K562 (cell line): ENCODE results near the gene PSMA6. TPM values are rescaled to one million over a fixed set of nuclear protein-coding genes. Genes with fewer than 3 reads are reported as not detected.

Experiments used
- ATAC-seq: fragments of 200-7000 bp; cut with Tn5 transposase; 3 replicates; pipeline ENCODE4 v1.9.1; 2020; ENCODE audit warnings: moderate library complexity
- BruUV-seq: library from RNA; stranded (reverse); fragments of 400-500 nt; replicated peaks from 2 replicates; lab custom pipeline; 2021; lab: Mats Ljungman, UMichigan
- CTCF ChIA-PET: fragments of 300-600 bp; formaldehyde crosslinking; extraction: SDS; loops from one replicate; lab custom pipeline; 2021; ENCODE audit warnings: low intra/inter-chr PET ratio; lab: Yijun Ruan, JAX
- POLR2A ChIA-PET: fragments of 300-600, 350-650 bp; sonication (Branson Sonifier 250); formaldehyde crosslinking; extraction: SDS; loops from one replicate; lab custom pipeline; 2021; ENCODE audit warnings: antibody characterized with exemption, inconsistent platforms; lab: Yijun Ruan, JAX
- DNase-seq, 4 experiments: peaks; one replicate each; pipeline versions ENCODE4 v3.0.0 to v3.0.0-alpha.2; 2011 to 2018; ENCODE audit warnings: low spot score in 3 of 4, mixed read lengths in 3 of 4; ENCODE audit errors: extremely low read depth in 1 of 4
- FAIRE-seq: peaks from 2 replicates; lab custom pipeline; 2011; peaks lifted over from hg19 to GRCh38; lab: Jason Lieb, UNC
- H2AFZ ChIP-seq: 2 replicates; pipeline ENCODE4 v1.6.0; 2011; ENCODE audit warnings: low read depth, low read length, control low read depth, inconsistent platforms
- H3K27ac ChIP-seq: fragments of 200-600 bp; 3 replicates; pipeline ENCODE4 v1.8.0; 2011; ENCODE audit warnings: low read depth, mild to moderate bottlenecking, control low read depth, inconsistent platforms, low read length, moderate library complexity, mixed read lengths; ENCODE audit errors: extremely low read depth
- H3K27me3 ChIP-seq, 2 experiments: fragments of 300-600 bp in 1 of 2; 2 replicates in 1 of 2; 3 replicates in 1 of 2; pipeline versions ENCODE4 v1.6.0 to v1.8.0; 2011; ENCODE audit warnings: inconsistent platforms in 2 of 2, low read length in 2 of 2, mild to moderate bottlenecking in 1 of 2, mixed read lengths in 1 of 2, moderate library complexity in 1 of 2; ENCODE audit not compliant: control insufficient read depth in 2 of 2, insufficient read depth in 2 of 2
- H3K36me3 ChIP-seq: fragments of 300-600 bp; 3 replicates; pipeline ENCODE4 v1.8.0; 2011; ENCODE audit warnings: mild to moderate bottlenecking, low read length, inconsistent platforms; ENCODE audit not compliant: control insufficient read depth, insufficient read depth
- H3K4me1 ChIP-seq, 2 experiments: fragments of 200-600 bp in 1 of 2; replicated peaks in 1 of 2; 2 replicates in 1 of 2; 3 replicates in 1 of 2; pipeline versions ENCODE4 v1.5.1 to v1.8.0; 2011; ENCODE audit warnings: inconsistent platforms in 2 of 2, low read length in 2 of 2, mild to moderate bottlenecking in 1 of 2, mixed read lengths in 1 of 2, moderate library complexity in 1 of 2; ENCODE audit not compliant: control insufficient read depth in 2 of 2, insufficient read depth in 2 of 2
- H3K4me2 ChIP-seq: 2 replicates; pipeline ENCODE4 v1.6.1; 2011; ENCODE audit warnings: low read length, control low read depth, inconsistent platforms, mixed read lengths; ENCODE audit not compliant: insufficient read depth
- H3K4me3 ChIP-seq: fragments of 200-600 bp; sonication (generic), shearing (Covaris generic); 2 replicates; pipeline ENCODE4 v1.5.1; 2016; ENCODE audit warnings: control low read depth, inconsistent platforms
- H3K79me2 ChIP-seq: fragments of 200-600 bp; 3 replicates; pipeline ENCODE4 v1.8.0; 2011; ENCODE audit warnings: low read length, inconsistent platforms; ENCODE audit not compliant: control insufficient read depth, insufficient read depth
- H3K9ac ChIP-seq, 2 experiments: 2 replicates each; pipeline versions ENCODE4 v1.6.0 to v1.6.1; 2011; ENCODE audit warnings: low read depth in 2 of 2, low read length in 2 of 2, control low read depth in 1 of 2, inconsistent platforms in 1 of 2, mild to moderate bottlenecking in 1 of 2, mixed read lengths in 1 of 2; ENCODE audit not compliant: insufficient read depth in 1 of 2
- H3K9me1 ChIP-seq: one replicate; pipeline ENCODE4 v1.6.0; 2011; ENCODE audit warnings: inconsistent platforms, mild to moderate bottlenecking, low read length, moderate library complexity; ENCODE audit not compliant: control insufficient read depth, insufficient read depth
- H3K9me3 ChIP-seq: replicated peaks from 2 replicates; pipeline ENCODE4 v1.5.1; 2011; ENCODE audit warnings: low read depth, low read length, inconsistent platforms; ENCODE audit not compliant: control insufficient read depth, insufficient read depth
- H4K20me1 ChIP-seq: replicated peaks from 2 replicates; pipeline ENCODE4 v1.6.1; 2011; ENCODE audit warnings: low read length, inconsistent platforms, mixed read lengths; ENCODE audit not compliant: control insufficient read depth, insufficient read depth
- BCOR ChIP-seq: fragments of 450-650 bp; IDR thresholded peaks from 2 replicates; pipeline ENCODE4 v1.6.1; 2016
- CXXC5 ChIP-seq: fragments of 250-450 bp; sonication (Bioruptor Pico); IDR thresholded peaks from 2 replicates; pipeline ENCODE4 v1.8.0; 2022; ENCODE audit warnings: inconsistent platforms, mild to moderate bottlenecking, moderate library complexity
- DDX20 ChIP-seq: fragments of 450-650 bp; IDR thresholded peaks from 2 replicates; pipeline ENCODE4 v1.6.1; 2016; ENCODE audit warnings: missing genetic modification characterization, low read depth, mild to moderate bottlenecking, missing compliant biosample characterization, moderate library complexity
- ETV1 ChIP-seq: fragments of 450-650 bp; conservative IDR thresholded peaks from 2 replicates; pipeline ENCODE4 v1.6.1; 2016; ENCODE audit warnings: missing genetic modification characterization, control low read depth, low read depth, missing compliant biosample characterization
- FUS ChIP-seq: fragments of 200-400 bp; formaldehyde crosslinking; optimal IDR thresholded peaks from 2 replicates; pipeline ENCODE3; 2017; ENCODE audit warnings: low read depth, low read length
- KDM1A ChIP-seq, 2 experiments: fragments of 450-650 bp; IDR thresholded peaks; 2 replicates each; pipeline ENCODE4 v1.6.1; 2016; ENCODE audit warnings: mild to moderate bottlenecking in 2 of 2
- PTTG1 ChIP-seq: fragments of 450-650 bp; IDR thresholded peaks from 2 replicates; pipeline ENCODE4 v1.6.1; 2016; ENCODE audit warnings: low read depth, mild to moderate bottlenecking, missing genetic modification characterization, missing compliant biosample characterization
- SAFB2 ChIP-seq: fragments of 200-400 bp; formaldehyde crosslinking; IDR thresholded peaks from 2 replicates; pipeline ENCODE4 v1.6.1; 2018; ENCODE audit warnings: borderline replicate concordance, low read length, low read depth, moderate library complexity; ENCODE audit not compliant: severe bottlenecking
- SMARCA5 ChIP-seq: fragments of 450-650 bp; IDR thresholded peaks from 2 replicates; pipeline ENCODE4 v1.6.1; 2016
- ZFP1 ChIP-seq: fragments of 450-650 bp; formaldehyde crosslinking; IDR thresholded peaks from 2 replicates; pipeline ENCODE4 v1.4.0; 2020; ENCODE audit warnings: mild to moderate bottlenecking, mixed read lengths
- WGBS: fragments of 100-300 bp; shearing (Covaris generic); methylation state at CpG from one replicate; pipeline ENCODE4 v1.1.6; 2016; ENCODE audit warnings: low coverage, mixed read lengths; ENCODE audit not compliant: insufficient coverage; ENCODE audit errors: missing lambda C conversion rate; 5-methylcytosine and 5-hydroxymethylcytosine counted together
- in situ Hi-C: fragments of 300-500 bp; cut with MboI; formaldehyde crosslinking; loops from 4 replicates; pipeline ENCODE4 v1.15.0; 2018; ENCODE audit warnings: inconsistent platforms, mixed read lengths
- intact Hi-C: fragments of 100-400 bp; cut with micrococcal nuclease; formaldehyde crosslinking; loops from 2 replicates; pipeline ENCODE4 v1.14.2; 2022
- polyA plus RNA-seq, 8 experiments: library from polyadenylated mRNA; depleted of rRNA in 4 of 8; stranded (reverse) in 5 of 8; unstranded in 3 of 8; fragments of >200 nt; fragmentation: Nextera tagmentation in 2 of 8; fragmentation: Illumina TruSeq in 1 of 8; extraction: Ambion mirVana in 2 of 8; extraction: Trizol in 1 of 8; gene quantifications; 2 replicates each; pipeline versions ENCODE4 v1.2.1 to v1.2.3, GENCODE V29; 2011 to 2014; ENCODE audit warnings: inconsistent platforms in 1 of 8, missing spikeins in 1 of 8
- total RNA-seq, 7 experiments: library from RNA; depleted of rRNA in 6 of 7; stranded (reverse); fragments of >200 nt in 6 of 7; fragmentation: Illumina TruSeq in 2 of 7; extraction: Trizol in 2 of 7; gene quantifications; 2 replicates each; pipeline versions ENCODE4 v1.2.1 to v1.2.3, GENCODE V29; 2011 to 2021; ENCODE audit warnings: low replicate concordance in 1 of 7
- TF ChIP-seq, protein P1 (sequence below): fragments of 250-450 bp; sonication (Bioruptor Pico); IDR thresholded peaks from 2 replicates; pipeline ENCODE4 v1.5.1; 2021; ENCODE audit warnings: mild to moderate bottlenecking
- TF ChIP-seq, protein P2 (sequence below): fragments of 250-450 bp; sonication (Bioruptor Pico); IDR thresholded peaks from 2 replicates; pipeline ENCODE4 v1.5.0; 2021
- TF ChIP-seq, protein P3 (sequence below): sonication (generic); formaldehyde crosslinking; IDR thresholded peaks from 2 replicates; pipeline ENCODE4 v1.8.0; 2022; ENCODE audit warnings: mild to moderate bottlenecking, missing genetic modification reagents
- TF ChIP-seq, protein P4 (sequence below): sonication (generic); formaldehyde crosslinking; IDR thresholded peaks from 2 replicates; pipeline ENCODE4 v1.9.0; 2022; ENCODE audit warnings: mild to moderate bottlenecking, missing genetic modification reagents
- TF ChIP-seq, protein P5 (sequence below): fragments of 250-450 bp; sonication (Bioruptor Pico); IDR thresholded peaks from 2 replicates; pipeline ENCODE4 v1.4.0; 2020; ENCODE audit warnings: mild to moderate bottlenecking, moderate library complexity, borderline replicate concordance

PSMA6 gene
- total and polyA plus RNA-seq, 9 of the 15 experiments (the other 6 are each of a cell fraction or from before 2014, with no cell fraction given): 210 to 952 (median 288) TPM

DNA sequence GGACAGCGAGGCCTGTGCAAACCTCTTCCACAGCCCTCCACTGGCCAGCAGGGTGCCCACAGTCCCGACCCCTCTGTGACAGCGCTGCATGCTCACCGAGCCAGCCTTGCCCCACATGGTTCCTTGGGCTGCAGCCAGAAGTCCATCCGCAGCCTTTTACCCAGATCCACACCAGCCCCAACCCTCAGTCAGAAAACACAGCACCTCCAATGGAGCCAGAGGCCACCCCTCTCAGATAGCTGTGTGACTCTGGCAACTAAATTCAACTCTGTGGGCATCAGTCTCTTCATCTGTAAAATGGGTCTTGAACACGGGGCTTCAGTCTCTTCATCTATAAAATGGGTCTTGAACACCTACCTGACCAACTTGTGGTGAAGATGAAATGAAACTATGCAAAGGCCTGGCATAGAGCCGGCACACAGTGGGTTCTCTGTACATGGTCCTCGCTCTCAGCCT, 74.4 kb downstream of the PSMA6 start:
- ATAC-seq (no peak), FAIRE-seq (no peak), DNase-seq (no peak)
- peak overlapping the region; percentile 75; the same call in 1 of the 2 replicates for H3K4me2 ChIP-seq
- H3K79me2 ChIP-seq: no peaks in the 10 kb centered on the region; the same call in 2 of the 3 replicates
- no peaks in the 10 kb centered on the region for H3K9me1 ChIP-seq
- no peaks in the 10 kb centered on the region for H3K36me3 ChIP-seq
- peak overlapping the region; percentile 92 for H2AFZ ChIP-seq
- BruUV-seq: no TSS peak
- H3K4me3 ChIP-seq: no peak overlapping the region
- in situ Hi-C loops (no loop called here), intact Hi-C loops (loop anchor here (5.0 kb wide), 3 partner anchors 34 to 74 kb away; partner anchors contain the start of genes NFKBIA and PSMA6)
- H3K9ac ChIP-seq: peak overlapping the region; percentile 81 to 93
- H4K20me1 ChIP-seq: no peaks in the 10 kb centered on the region
- H3K4me1 ChIP-seq: peaks cover 43 to 54% of the 10 kb centered on the region in 2 experiments
- H3K27me3 ChIP-seq: no peaks in the 10 kb centered on the region; a peak in 1 of 5 replicates
- 58% methylated on average over 7 of the region's 8 CpGs for WGBS
- 0 out of 2 replicates have a peak, but pooled peaks cover 2% of the 10 kb centered on the region for H3K9me3 ChIP-seq
- H3K27ac ChIP-seq: peak overlapping the region; percentile 99
- ChIA-PET CTCF (no interaction called here), POLR2A (interaction anchor here (1.0 to 1.6 kb wide), 2 partner anchors 14 to 36 kb away, joined by 3 to 11 read pairs; no protein-coding TSS in a partner anchor)
- TF ChIP-seq SMARCA5 (peak; percentile 57), ETV1 (tag) (no peak), SAFB2 (no peak), BCOR (peak; percentile 93), KDM1A (IDR thresholded peaks at IDR 0.05) (peak; percentile 62 to 83), DDX20 (tag) (no peak), FUS (no peak), CXXC5 (no peak), ZFP1 (CRISPR knock-in tag) (no peak), PTTG1 (tag) (no peak)
- TF ChIP-seq, protein P1, sequence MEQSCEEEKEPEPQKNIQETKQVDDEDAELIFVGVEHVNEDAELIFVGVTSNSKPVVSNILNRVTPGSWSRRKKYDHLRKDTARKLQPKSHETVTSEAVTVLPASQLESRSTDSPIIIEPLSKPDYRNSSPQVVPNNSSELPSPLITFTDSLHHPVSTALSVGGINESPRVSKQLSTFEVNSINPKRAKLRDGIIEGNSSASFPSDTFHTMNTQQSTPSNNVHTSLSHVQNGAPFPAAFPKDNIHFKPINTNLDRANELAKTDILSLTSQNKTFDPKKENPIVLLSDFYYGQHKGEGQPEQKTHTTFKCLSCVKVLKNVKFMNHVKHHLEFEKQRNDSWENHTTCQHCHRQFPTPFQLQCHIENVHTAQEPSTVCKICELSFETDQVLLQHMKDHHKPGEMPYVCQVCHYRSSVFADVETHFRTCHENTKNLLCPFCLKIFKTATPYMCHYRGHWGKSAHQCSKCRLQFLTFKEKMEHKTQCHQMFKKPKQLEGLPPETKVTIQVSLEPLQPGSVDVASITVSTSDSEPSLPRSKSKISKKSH (CRISPR knock-in tag): no peak
- TF ChIP-seq, protein P2, sequence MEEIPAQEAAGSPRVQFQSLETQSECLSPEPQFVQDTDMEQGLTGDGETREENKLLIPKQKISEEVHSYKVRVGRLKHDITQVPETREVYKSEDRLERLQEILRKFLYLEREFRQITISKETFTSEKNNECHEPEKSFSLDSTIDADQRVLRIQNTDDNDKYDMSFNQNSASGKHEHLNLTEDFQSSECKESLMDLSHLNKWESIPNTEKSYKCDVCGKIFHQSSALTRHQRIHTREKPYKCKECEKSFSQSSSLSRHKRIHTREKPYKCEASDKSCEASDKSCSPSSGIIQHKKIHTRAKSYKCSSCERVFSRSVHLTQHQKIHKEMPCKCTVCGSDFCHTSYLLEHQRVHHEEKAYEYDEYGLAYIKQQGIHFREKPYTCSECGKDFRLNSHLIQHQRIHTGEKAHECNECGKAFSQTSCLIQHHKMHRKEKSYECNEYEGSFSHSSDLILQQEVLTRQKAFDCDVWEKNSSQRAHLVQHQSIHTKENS: no peak
- TF ChIP-seq, protein P3, sequence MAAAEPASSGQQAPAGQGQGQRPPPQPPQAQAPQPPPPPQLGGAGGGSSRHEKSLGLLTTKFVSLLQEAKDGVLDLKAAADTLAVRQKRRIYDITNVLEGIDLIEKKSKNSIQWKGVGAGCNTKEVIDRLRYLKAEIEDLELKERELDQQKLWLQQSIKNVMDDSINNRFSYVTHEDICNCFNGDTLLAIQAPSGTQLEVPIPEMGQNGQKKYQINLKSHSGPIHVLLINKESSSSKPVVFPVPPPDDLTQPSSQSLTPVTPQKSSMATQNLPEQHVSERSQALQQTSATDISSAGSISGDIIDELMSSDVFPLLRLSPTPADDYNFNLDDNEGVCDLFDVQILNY (CRISPR knock-in tag): no peak
- TF ChIP-seq, protein P4, sequence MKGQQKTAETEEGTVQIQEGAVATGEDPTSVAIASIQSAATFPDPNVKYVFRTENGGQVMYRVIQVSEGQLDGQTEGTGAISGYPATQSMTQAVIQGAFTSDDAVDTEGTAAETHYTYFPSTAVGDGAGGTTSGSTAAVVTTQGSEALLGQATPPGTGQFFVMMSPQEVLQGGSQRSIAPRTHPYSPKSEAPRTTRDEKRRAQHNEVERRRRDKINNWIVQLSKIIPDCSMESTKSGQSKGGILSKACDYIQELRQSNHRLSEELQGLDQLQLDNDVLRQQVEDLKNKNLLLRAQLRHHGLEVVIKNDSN (CRISPR knock-in tag): no peak
- TF ChIP-seq, protein P5, sequence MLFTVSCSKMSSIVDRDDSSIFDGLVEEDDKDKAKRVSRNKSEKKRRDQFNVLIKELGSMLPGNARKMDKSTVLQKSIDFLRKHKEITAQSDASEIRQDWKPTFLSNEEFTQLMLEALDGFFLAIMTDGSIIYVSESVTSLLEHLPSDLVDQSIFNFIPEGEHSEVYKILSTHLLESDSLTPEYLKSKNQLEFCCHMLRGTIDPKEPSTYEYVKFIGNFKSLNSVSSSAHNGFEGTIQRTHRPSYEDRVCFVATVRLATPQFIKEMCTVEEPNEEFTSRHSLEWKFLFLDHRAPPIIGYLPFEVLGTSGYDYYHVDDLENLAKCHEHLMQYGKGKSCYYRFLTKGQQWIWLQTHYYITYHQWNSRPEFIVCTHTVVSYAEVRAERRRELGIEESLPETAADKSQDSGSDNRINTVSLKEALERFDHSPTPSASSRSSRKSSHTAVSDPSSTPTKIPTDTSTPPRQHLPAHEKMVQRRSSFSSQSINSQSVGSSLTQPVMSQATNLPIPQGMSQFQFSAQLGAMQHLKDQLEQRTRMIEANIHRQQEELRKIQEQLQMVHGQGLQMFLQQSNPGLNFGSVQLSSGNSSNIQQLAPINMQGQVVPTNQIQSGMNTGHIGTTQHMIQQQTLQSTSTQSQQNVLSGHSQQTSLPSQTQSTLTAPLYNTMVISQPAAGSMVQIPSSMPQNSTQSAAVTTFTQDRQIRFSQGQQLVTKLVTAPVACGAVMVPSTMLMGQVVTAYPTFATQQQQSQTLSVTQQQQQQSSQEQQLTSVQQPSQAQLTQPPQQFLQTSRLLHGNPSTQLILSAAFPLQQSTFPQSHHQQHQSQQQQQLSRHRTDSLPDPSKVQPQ (CRISPR knock-in tag): no peak
